Measurements from ENCODE around the gene SERPINA5.

SERPINA5 gene

DNA sequence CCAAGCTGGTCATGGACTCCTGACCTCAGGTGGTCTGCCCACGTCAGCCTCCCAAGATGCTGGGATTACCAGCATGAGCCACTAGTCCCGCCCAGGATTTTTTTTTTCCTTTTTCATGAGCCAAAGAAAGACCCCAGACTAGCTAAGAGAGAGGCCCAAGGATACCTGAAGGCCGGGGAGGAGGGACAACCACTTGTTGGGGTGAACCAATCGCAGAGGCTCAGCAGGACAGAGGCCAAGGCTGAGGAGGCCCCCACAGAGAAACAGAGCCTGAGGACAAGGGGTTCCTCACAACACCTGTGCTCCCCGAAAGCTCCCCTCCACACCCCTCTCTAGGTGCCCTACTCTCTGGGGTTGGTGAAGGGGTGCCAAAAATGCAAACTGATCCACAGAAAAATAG, 30.0 kb downstream of the SERPINA5 start:
- DNase-seq, result no peak

DNA sequence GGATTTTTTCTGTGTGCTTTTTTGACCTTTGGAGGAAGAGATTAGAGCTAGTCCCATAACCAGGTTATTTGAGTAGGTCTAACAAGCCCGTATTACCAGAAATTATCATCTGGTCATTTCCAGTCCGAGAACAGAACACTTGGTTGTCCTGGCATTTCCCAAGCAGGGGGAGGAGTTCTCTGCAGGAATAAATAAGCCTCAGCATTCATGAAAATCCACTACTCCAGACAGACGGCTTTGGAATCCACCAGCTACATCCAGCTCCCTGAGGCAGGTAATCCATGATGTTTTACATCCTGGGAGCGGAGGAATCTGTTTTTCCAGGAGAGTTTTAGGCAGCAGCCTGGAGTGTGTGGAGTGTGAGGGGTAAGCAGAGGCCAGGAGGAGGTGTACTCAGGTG, 30.9 kb downstream of the SERPINA5 start, which contains the start of gene SERPINA3:
TSS of gene SERPINA3 (plus strand) at position 218 of the 400 bp plus-strand sequence. CDS start 2,051 bp downstream, outside the sequence.
- DNase-seq, result no peak

DNA sequence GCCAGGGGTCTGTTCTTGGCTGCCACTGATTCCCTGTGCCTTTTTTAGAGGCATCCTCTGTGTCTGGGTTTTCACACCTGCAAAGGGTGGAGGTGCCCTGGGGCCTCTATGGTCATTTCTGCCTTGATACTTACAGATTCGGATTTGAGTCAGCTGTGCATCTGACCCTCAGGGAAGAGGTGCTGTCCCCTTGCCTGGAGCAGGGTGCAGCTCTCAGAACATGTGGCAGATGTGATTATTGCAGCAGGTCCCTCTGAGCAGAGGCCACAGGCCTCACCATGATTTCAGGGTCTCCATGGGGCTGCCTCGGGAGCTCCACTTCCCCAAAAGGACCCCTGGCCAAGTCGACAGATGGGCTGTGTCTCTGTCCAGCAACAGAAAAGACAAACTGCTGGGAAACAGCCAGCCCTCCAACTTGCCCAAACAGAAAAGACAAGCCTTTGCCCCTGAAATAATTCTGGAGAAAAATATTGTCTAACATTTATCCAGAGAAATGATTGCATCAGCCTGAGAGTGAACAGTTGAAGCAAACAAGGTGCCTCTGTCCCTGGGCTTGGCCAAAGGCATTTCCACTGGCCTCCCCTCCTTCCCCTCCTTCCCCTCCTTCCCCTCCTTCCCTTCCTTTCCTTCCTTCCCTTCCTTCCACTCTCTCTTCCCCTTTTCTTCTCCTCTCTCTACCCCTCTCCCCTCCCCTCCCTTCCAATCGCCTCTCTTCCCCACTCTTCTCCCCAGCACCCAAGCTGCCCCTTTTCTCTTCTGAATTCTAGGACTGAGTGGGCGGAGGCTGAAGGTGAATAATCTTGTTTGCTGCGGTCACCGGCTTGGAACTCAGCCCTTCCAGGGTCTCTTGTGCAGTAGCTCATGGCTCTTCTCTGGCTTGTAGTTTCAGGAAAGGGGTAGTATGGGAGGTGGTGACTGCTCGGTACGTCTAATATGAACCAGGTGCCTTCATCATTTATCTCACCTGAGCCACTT, 31.6 kb downstream of the SERPINA5 start:
- no peak for DNase-seq

DNA sequence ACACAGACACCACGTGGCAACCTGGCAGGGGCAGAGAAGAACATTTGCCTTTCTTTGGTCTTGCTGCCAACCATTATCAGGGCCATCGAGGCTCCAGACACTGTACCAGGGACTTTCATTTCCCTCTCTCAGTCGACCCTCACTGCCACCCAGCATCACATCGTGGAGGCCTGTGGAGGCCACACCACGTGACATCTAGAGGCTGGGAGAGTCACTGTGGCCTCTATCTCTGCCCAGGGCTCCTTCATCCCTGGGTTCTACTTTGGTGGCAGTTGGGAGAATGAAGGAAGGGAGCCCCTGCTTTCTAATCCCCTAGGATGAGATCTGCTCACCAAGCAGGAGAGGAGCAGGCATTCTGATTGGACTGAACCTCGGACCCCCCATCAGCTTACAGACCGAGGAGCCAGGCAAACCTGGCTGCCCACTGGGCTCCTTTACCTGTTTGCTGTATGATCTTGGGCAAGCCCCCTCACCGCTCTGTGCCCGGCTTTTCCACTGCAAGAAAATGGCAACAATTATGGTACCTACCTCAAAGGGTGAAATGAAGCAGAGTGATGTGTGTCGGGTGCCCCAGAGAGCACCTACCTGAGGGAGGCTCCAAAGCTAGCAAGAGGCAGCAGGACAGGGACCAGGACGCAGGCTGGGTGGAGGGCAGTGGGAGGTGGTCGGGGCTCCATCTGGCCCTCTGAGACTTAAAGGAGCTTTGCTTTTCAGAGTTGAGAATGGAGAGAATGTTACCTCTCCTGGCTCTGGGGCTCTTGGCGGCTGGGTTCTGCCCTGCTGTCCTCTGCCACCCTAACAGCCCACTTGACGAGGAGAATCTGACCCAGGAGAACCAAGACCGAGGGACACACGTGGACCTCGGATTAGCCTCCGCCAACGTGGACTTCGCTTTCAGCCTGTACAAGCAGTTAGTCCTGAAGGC, 32.8 kb downstream of the SERPINA5 start:
- no peak for DNase-seq

DNA sequence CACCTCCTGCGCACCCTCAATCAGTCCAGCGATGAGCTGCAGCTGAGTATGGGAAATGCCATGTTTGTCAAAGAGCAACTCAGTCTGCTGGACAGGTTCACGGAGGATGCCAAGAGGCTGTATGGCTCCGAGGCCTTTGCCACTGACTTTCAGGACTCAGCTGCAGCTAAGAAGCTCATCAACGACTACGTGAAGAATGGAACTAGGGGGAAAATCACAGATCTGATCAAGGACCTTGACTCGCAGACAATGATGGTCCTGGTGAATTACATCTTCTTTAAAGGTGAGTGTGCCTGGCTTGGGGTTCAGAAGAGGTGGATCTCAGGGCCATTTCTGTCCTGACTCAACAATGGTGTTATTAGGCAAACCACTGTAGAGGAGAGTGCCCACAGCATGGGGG, 33.6 kb downstream of the SERPINA5 start:
- no peak for DNase-seq

DNA sequence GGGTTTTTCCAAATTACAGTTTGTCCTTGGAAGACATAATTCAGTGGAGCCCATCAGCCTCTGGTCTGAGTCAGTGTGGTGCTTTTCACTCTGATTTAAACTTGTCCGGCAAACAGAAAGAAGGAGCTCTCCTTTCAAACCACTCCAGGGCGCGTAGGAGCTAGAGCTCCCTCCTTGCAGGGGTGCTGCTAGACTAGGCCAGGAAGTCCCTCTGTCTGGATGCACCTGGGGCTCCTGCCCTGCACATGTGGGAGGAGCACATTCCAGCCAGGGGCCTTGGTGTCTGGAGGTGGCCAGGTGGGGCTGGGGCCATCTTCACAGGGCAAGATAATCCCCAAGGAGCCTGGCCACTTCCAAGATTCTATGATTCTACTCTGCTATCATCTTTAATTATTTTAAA, 34.0 kb downstream of the SERPINA5 start:
- no peak for DNase-seq

DNA sequence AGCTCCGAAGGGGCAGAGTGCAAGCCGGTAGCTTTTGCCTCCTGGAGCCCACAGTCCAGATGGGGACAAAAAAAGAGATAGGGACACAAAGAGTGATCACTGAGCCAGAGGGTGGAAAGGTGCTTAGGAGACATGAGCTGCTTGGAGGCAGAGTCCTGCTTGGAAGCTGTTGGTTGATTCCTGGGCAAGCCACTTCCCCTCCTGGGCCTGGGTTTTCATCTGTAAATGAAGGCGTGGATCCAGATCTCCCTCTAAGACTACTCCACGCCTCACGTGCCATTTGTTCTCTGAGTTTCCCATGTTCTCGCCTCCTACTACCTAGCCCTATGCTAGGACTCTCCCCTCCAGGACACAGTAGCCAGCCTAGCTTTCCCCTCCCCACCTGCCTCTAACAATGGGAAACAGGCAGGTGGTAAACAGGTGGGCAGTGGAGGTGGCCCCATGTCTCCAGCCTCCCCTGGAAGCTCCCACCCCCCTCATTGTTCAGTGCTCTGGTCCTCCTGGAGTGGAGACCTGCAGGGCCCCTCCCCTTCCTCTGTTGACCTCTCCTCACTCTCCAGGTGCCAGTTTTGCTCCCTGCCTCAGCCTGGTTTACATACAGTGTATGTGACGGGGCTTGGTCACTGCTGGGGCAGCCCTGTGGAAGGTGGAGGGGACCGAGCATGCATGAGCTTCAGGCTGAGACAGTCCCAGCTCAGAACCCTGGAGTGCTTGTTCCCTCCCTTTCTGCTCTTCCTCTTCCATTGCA, 34.8 kb downstream of the SERPINA5 start:
- DNase-seq, result no peak

DNA sequence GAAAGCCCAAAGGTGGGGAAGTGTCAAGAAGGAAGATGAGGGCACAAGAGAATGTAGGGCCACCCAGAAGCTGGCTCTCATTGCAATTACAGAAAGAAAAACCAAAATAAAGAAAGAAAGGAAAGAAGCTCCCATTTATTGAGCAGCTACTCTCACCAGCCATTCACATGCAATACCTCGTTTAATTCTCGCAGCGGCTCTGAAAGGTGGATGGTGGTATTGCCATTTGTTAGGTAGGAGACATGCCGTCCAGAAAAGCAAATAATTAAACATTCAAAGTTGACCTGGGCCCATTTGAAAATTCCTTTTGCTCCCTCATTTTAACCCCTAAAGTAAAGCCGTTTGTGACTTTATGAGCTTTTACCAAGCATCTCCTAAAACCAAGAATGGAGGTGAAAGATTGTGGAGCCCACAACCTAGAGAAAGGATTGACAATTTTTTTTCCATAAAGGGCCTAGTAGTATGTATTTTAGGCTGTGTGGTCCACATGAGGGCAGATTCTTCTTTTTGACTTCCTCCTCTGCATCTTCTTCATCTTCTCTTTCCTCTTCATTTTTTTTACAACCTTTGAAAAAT, 36.2 kb downstream of the SERPINA5 start:
- no peak for DNase-seq

DNA sequence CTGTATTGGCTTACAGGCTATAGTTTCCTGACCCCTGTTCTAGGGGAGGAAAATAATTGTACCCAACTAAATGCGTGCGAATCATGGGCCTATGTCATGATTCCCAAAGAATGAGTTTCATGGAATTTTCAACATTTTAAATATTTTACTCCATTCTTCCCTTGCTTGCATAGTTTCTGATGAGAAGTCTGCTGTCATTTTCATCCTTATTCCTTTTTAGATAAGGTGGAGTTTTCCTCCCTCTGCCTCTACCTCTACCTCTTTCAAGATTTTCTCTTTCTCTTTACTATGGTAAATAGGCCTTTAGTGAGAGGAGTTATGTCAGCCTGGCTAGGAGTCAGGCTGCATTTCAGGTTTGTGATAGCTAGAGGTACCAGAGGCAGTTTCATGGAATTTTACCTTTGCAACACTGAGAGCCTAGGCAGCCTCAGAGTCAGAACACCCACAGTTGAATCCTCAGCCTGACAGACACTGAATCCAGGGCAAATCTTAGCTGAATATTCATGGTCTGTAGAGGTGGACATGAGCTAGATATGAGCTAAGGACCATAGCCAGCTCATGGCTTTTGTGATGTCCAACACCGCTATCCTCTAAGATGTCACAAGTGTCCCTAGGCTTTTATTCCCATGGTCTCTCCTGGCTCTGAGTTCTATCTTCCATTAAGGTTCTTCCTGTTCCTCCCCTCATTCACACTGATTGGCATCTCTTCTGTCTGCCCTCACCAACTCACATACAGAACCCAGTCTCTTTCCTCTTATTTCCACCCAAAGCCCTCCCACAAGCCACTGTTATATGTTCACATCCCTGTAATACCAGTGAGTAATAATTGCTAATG, 37.0 kb downstream of the SERPINA5 start:
- no peak for DNase-seq

DNA sequence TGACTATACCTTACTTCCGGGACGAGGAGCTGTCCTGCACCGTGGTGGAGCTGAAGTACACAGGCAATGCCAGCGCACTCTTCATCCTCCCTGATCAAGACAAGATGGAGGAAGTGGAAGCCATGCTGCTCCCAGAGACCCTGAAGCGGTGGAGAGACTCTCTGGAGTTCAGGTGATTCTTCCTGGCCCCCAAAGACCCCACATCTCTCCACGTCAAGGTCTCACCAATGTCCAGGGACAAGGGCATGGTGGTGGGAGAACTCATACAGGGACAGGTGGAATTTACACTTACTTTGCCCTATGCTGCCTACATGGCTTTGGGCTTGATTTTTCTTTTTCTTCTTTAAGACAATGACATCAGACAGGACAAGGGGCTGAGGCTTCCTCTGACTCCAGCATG, 38.1 kb downstream of the SERPINA5 start:
- no peak for DNase-seq

DNA sequence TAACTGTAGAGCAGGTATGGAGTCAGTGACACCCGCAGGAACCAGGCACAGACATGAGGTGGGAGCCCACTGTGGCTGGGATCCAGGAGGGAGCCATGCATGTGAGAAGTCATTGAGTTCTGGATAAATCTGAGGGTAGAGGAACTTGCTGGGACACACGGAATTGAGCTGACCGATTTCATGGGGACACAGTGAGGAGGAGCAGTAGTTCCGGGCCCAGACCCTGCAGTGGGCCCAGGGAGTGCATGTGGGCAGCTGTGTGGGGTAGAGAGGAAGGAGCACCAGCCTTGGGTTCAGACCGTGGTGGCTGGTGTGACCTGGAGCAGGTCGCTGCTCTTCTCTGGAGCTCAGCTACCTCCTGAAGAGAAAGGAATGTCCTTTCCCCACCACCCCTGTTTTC, 39.4 kb downstream of the SERPINA5 start:
- DNase-seq, result no peak

DNA sequence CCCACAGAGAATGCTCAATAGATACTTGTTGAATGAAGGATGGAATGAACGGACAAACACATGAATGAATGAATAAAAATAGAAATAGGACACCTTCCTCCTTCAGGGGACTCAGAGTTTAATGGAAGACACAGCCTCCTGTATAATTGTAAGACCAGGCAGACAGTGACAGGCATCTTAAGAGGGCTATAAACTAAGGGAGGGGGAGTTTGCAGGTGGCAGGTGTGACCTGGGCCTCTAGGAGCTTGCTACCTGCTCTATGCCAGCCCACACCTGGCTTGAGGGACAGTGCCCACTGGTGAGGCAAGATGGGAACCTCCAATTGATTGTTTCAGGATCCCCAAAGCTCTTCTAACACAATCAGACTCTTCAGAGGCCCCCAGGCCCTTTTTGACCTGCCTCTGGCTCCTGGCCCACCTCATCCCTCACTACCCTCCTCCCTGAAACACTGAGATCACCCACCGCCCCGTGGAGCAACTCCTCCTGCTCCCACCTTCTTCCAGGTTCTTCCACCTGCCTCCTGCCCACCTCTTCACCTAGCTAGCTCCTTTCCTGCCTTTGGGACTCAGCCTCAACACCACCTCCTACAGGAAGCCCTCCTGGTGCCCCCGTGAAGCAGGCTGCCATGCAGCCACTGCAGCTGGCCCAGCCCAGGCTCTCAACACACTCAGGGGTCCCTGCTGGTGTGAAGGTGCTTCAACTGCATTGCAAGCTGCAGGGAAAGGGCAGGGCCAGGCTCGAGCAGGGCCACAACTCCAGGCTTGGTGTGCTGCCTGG, 40.3 kb downstream of the SERPINA5 start:
- no peak for DNase-seq

DNA sequence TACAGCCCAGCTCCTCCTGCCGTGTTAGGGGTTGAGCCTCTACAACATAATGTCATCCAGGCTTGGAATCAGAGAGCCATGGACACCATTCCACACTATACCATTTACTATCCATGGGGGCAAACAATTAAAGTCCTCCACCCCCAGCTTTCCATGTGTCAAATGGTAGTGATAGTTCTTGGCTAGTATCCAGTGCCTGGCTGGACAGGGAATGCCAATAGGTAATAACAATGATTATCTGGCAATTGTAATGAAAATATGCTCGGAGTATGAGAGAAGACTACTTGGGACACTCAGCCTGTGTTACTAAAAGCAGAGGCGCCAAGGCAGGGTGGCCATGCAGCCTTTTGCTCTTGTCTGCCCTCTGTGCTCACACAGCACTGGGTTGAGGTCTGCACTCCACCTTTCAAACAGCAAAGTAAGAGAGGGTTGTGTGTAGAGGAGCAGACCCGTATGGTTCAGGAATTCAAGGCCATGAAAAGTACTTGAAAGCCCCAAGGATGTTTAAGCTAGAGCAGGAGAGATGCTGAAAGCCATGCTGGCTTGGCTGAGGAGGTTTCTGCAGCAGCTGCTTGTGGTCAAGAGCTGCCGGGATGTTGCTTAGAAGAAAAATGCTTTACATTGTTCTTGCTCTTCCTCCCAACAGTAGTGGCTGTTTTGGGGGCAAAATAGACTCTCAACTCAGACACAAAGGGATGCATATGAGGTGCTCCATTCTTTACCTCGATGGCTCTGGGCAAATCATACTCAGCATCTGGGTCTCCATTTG, 41.6 kb downstream of the SERPINA5 start:
- DNase-seq, result no peak

DNA sequence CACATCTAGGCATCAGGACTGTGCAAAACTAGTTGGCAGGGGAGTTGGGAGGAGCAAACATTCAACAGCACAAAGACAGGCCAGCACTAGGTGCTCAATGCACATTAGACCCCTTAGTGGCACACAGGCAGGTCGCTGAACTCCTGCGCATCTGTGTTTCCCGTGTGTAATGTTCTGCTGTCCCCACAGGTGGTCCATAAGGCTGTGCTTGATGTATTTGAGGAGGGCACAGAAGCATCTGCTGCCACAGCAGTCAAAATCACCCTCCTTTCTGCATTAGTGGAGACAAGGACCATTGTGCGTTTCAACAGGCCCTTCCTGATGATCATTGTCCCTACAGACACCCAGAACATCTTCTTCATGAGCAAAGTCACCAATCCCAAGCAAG, 42.2 kb downstream of the SERPINA5 start:
- no peak for DNase-seq

DNA sequence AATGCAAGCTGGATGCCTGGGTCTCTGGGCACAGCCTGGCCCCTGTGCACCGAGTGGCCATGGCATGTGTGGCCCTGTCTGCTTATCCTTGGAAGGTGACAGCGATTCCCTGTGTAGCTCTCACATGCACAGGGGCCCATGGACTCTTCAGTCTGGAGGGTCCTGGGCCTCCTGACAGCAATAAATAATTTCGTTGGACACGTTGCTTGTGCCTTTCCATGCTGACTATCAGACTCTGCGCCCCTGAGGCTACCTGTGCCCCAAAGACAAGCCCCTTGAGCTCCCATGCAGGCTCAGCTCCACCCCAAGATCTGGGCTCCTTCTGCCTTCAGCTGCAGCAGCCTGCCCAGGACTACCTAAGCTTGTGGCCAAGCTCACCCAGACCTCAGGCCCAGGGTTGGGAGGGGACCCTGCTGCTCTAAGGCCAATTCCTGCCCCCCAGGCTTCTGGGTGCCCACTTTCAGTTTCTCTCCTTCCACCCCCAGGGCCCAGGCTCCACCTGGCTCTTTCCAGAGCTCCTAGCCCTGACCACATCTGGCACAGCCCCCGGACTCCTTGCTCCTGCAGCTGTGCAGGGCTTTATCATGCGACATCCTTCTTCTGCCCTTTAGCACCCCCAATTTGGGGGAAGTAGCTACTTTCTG, 42.8 kb downstream of the SERPINA5 start:
- no peak for DNase-seq

DNA sequence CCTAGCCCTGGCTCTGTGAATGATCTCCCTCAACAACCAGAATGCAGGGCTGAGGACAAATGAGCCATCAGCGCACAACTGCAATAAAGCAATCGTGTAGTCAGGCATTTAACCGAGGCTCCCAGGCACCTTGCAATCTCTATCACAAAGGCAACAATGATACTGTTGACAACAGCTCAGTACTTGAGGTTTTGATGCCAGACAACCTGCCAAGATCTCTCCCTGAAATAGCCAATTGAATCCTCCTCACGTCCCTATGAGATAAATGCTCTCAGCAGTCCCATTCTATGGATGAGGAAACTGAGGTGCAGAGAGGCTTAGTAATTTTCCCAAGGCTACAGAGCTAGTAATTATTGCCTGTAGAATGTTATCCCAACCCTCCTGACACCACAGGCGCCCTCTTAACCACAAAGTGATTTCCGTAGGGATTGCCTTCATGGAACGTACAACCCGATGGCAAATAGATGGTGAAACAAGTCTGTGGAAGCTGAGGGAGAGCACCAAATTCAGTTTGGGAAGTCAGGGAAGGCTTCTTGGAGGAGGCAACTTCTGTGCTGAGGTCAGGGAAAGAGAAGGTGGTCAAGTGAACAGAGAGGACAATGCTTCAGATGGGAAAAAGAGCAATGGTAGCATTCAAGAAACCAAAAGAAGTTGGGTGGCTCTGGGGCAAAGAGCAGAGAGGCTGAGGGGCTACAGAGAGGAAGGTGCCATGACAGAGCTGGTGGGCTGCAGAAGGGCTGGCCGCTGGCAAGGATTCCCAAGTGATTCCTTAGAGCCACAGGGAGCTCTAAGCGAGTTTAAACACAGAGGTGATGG, 43.5 kb downstream of the SERPINA5 start:
- no peak for DNase-seq

DNA sequence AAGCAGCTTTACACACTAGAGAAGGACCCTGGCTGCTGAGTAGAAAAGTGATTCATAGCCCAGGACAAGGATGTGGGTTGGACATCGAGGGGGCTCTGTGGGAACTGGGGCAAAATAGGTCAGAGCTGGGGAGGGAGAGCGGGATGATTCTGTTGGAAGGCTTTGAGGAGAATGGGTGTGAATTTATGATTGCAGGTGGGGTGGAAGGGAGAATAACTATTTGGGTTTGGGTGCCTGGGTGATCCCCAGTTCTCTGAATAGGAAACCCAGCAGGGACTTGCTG, 44.1 kb downstream of the SERPINA5 start:
- DNase-seq, result no peak

DNA sequence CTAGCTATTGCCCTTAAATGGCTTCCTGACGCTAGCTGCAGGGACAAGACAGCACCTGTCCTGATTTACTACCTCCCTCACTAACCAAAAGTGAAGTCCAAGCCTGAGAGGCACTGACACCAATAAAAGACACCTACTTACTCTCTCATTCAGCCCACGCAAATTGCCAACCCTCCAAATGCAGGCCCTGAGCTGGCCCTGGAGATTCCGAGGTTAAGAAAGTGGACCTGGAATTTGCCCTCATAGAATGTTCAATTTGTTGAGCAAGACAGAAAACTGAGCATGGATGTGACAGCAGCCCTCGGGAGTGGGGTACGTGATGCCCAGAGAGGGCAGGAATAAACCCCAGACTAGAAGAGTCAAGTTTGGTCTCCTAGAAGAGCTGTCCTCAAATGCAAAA, 47.4 kb downstream of the SERPINA5 start:
- no peak for DNase-seq

DNA sequence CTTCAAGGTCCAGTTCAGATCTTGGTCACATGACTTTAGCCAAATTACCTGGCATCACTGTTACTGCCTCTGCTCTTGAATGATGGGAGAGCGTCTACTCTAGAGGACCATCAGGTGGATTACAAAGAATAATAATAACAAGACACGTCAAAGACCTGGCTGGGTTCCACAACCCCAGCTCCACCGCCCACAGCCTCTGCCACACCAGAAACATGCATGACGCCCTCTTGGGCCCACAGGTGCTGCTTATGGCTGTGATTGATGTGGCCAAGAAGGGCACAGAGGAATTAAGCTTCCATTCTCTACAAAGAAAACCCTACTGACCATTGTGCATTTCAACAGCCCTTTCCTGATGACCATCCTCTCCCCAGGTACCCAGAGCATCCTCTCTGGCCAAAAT, 49.2 kb downstream of the SERPINA5 start:
- no peak for DNase-seq
